WTC11 (cell line): ENCODE measurements around the gene RAP2A. TPM values are rescaled to one million over a fixed set of nuclear protein-coding genes. Genes with fewer than 3 reads are reported as not detected.

Experiments
- ATAC-seq: fragments of 200-7000 bp; cut with Tn5 transposase; 2 replicates; pipeline ENCODE4 v1.10.0; 2021; ENCODE audit warnings: mild to moderate bottlenecking, moderate library complexity
- CTCF ChIA-PET: fragments of 300-600 bp; sonication (Branson Sonifier 250); formaldehyde crosslinking; loops from one replicate; lab custom pipeline; 2021; ENCODE audit warnings: antibody characterized with exemption; lab: Charles Lee
- POLR2A ChIA-PET: fragments of 350-600 bp; sonication (Branson Sonifier 250); formaldehyde crosslinking; loops from one replicate; lab custom pipeline; 2021; ENCODE audit warnings: antibody characterized with exemption; lab: Charles Lee
- DNase-seq: peaks from one replicate; pipeline ENCODE4 v3.0.0; 2021; ENCODE audit warnings: low spot score
- H3K27ac Mint-ChIP-seq: 2 replicates; pipeline ENCODE4 v1.8.0; 2021; ENCODE audit warnings: mixed read lengths
- H3K27me3 Mint-ChIP-seq: 2 replicates; pipeline ENCODE4 v1.8.0; 2021; ENCODE audit warnings: low read depth, mild to moderate bottlenecking, moderate library complexity, mixed read lengths
- H3K36me3 Mint-ChIP-seq: 2 replicates; pipeline ENCODE4 v1.8.0; 2021; ENCODE audit warnings: mixed read lengths
- H3K4me1 Mint-ChIP-seq: 2 replicates; pipeline ENCODE4 v1.8.0; 2022; ENCODE audit warnings: mixed read lengths
- H3K4me3 Mint-ChIP-seq: 2 replicates; pipeline ENCODE4 v1.8.0; 2021; ENCODE audit warnings: mild to moderate bottlenecking, moderate library complexity, mixed read lengths
- H3K9me3 Mint-ChIP-seq: 2 replicates; pipeline ENCODE4 v1.8.0; 2021; ENCODE audit warnings: mixed read lengths
- CREB1 ChIP-seq: sonication (generic); formaldehyde crosslinking; IDR thresholded peaks from 2 replicates; pipeline ENCODE4 v1.8.0; 2023; ENCODE audit warnings: mild to moderate bottlenecking, missing genetic modification reagents
- E2F4 ChIP-seq: sonication (generic); formaldehyde crosslinking; IDR thresholded peaks from 2 replicates; pipeline ENCODE4 v1.8.1; 2022; ENCODE audit warnings: low read depth, mild to moderate bottlenecking, moderate library complexity, missing genetic modification reagents, borderline replicate concordance
- ESRRA ChIP-seq: sonication (generic); formaldehyde crosslinking; IDR thresholded peaks from 2 replicates; pipeline ENCODE4 v1.8.1; 2022; ENCODE audit warnings: mild to moderate bottlenecking, missing genetic modification reagents, borderline replicate concordance
- NR2C2 ChIP-seq: sonication (generic); formaldehyde crosslinking; IDR thresholded peaks from 2 replicates; pipeline ENCODE4 v1.8.0; 2022; ENCODE audit warnings: mild to moderate bottlenecking, missing genetic modification reagents
- NR3C1 ChIP-seq: sonication (generic); formaldehyde crosslinking; conservative IDR thresholded peaks from 2 replicates; pipeline ENCODE4 v1.8.1; 2023; ENCODE audit warnings: low read depth, mild to moderate bottlenecking, missing genetic modification reagents
- OVOL2 ChIP-seq: fragments of 250-450 bp; sonication (Bioruptor Pico); IDR thresholded peaks from 2 replicates; pipeline ENCODE4 v1.9.0; 2021; ENCODE audit warnings: mild to moderate bottlenecking, borderline replicate concordance
- PREB ChIP-seq: sonication (generic); formaldehyde crosslinking; IDR thresholded peaks from 2 replicates; pipeline ENCODE4 v1.8.1; 2022; ENCODE audit warnings: mild to moderate bottlenecking, missing genetic modification reagents, moderate library complexity, borderline replicate concordance
- SOX15 ChIP-seq: fragments of 250-450 bp; sonication (Bioruptor Pico); IDR thresholded peaks from 2 replicates; pipeline ENCODE4 v1.9.0; 2021; ENCODE audit warnings: mild to moderate bottlenecking
- STAT6 ChIP-seq: sonication (generic); formaldehyde crosslinking; conservative IDR thresholded peaks from 2 replicates; pipeline ENCODE4 v1.8.1; 2023; ENCODE audit warnings: mild to moderate bottlenecking, low read depth, missing genetic modification reagents, moderate library complexity
- TEAD1 ChIP-seq: sonication (generic); formaldehyde crosslinking; IDR thresholded peaks from 2 replicates; pipeline ENCODE4 v1.8.0; 2022; ENCODE audit warnings: mild to moderate bottlenecking, missing genetic modification reagents
- ZBTB21 ChIP-seq: sonication (generic); formaldehyde crosslinking; IDR thresholded peaks from 2 replicates; pipeline ENCODE4 v1.8.1; 2023; ENCODE audit warnings: mild to moderate bottlenecking, missing genetic modification reagents, borderline replicate concordance
- ZMAT4 ChIP-seq: fragments of 250-450 bp; sonication (Bioruptor Pico); IDR thresholded peaks from 2 replicates; pipeline ENCODE4 v1.9.0; 2021; ENCODE audit warnings: mild to moderate bottlenecking
- ZNF138 ChIP-seq: sonication (generic); formaldehyde crosslinking; conservative IDR thresholded peaks from 2 replicates; pipeline ENCODE4 v1.8.1; 2022; ENCODE audit warnings: mild to moderate bottlenecking, moderate library complexity, missing genetic modification reagents
- ZNF219 ChIP-seq: sonication (generic); formaldehyde crosslinking; IDR thresholded peaks from 2 replicates; pipeline ENCODE4 v1.8.0; 2023; ENCODE audit warnings: missing genetic modification reagents, mild to moderate bottlenecking, borderline replicate concordance
- ZNF396 ChIP-seq: fragments of 250-450 bp; sonication (Bioruptor Pico); IDR thresholded peaks from 2 replicates; pipeline ENCODE4 v1.8.0; 2021; ENCODE audit warnings: mild to moderate bottlenecking, moderate library complexity, borderline replicate concordance
- total RNA-seq: library from RNA; stranded (reverse); gene quantifications from 3 replicates; pipeline ENCODE4 v1.2.3, GENCODE V29; 2021
- TF ChIP-seq, protein P1 (sequence below): fragments of 250-450 bp; sonication (Bioruptor Pico); IDR thresholded peaks from 2 replicates; pipeline ENCODE4 v1.9.0; 2021; ENCODE audit warnings: mild to moderate bottlenecking
- TF ChIP-seq, protein P2 (sequence below): sonication (generic); formaldehyde crosslinking; IDR thresholded peaks from 2 replicates; pipeline ENCODE4 v1.8.0; 2022; ENCODE audit warnings: mild to moderate bottlenecking, missing genetic modification reagents

Gene RAP2A
- total RNA-seq, 1 experiment from 2014 or later, result 39.0 TPM

- Mint-ChIP-seq H3K27me3 (no peaks in the 10 kb centered on the region), H3K27ac (no peak overlapping the region), H3K9me3 (peaks cover 3% of the 10 kb centered on the region; the same call in 1 of the 2 replicates), H3K4me1 (peaks cover 10% of the 10 kb centered on the region), H3K36me3 (no peaks in the 10 kb centered on the region), H3K4me3 (no peak overlapping the region)
- ATAC-seq (no peak), DNase-seq (no peak)
- CTCF ChIA-PET, result no interaction called here
- POLR2A ChIA-PET, result interaction anchor here (1.1 kb wide), 1 partner anchor 11 kb away, joined by 3 read pairs; no protein-coding TSS in a partner anchor
- TF ChIP-seq ZNF396 (CRISPR knock-in tag) (no peak), SOX15 (no peak), ZBTB21 (CRISPR knock-in tag) (no peak)
Observed at GRCh38 chr13:97422118-97423054, 11.6 kb upstream of the RAP2A start.

DNA sequence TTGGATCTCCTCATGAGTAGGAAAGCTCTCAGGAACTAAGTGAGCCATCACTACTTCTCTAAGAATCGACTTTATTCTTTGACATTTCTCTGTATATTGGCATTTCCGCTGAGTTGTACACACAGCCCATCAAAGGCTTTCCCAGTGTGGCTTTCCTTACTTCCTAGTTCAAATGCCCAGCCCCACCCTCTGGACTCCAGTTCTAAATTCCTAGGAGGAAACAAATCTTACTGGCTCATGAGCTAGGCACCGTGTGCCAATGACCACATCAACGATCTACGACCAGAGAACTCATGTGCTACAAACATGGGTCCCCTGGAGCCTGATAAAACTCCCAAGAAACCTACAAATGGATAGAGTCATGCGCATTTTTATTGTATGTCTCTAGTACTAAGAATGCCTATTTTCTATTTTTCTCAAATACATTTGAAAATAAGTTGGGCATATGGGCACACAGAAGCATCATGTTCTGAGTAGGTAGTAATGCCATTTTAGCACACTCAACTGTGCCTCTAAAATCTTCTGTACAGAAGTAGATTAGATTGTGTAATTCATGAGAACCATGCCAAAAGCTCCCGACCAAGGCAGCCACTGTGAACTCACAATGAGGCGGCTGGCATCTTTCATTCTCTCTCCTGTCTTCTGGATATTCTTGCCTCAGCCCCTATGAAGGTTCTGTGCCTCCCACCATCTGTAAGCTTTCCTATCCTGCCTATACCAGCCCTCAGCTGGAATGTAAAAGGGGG, 10.5 kb upstream of the RAP2A start:
- H3K4me3 Mint-ChIP-seq, result no peak overlapping the region
- ChIA-PET CTCF (no interaction called here), POLR2A (interaction anchor here (1.1 kb wide), 1 partner anchor 10 kb away, joined by 3 read pairs; no protein-coding TSS in a partner anchor)
- no peak overlapping the region for H3K27ac Mint-ChIP-seq
- peaks cover 3% of the 10 kb centered on the region; the same call in 1 of the 2 replicates for H3K9me3 Mint-ChIP-seq
- DNase-seq (no peak), ATAC-seq (no peak)
- H3K27me3 Mint-ChIP-seq, result no peaks in the 10 kb centered on the region
- no peaks in the 10 kb centered on the region for H3K36me3 Mint-ChIP-seq
- no peak for TF ChIP-seq ZMAT4 (CRISPR knock-in tag)
- TF ChIP-seq, protein P1, sequence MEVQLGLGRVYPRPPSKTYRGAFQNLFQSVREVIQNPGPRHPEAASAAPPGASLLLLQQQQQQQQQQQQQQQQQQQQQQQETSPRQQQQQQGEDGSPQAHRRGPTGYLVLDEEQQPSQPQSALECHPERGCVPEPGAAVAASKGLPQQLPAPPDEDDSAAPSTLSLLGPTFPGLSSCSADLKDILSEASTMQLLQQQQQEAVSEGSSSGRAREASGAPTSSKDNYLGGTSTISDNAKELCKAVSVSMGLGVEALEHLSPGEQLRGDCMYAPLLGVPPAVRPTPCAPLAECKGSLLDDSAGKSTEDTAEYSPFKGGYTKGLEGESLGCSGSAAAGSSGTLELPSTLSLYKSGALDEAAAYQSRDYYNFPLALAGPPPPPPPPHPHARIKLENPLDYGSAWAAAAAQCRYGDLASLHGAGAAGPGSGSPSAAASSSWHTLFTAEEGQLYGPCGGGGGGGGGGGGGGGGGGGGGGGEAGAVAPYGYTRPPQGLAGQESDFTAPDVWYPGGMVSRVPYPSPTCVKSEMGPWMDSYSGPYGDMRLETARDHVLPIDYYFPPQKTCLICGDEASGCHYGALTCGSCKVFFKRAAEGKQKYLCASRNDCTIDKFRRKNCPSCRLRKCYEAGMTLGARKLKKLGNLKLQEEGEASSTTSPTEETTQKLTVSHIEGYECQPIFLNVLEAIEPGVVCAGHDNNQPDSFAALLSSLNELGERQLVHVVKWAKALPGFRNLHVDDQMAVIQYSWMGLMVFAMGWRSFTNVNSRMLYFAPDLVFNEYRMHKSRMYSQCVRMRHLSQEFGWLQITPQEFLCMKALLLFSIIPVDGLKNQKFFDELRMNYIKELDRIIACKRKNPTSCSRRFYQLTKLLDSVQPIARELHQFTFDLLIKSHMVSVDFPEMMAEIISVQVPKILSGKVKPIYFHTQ (CRISPR knock-in tag), result no peak
- TF ChIP-seq CREB1 (CRISPR knock-in tag), result no peak
- no peak for TF ChIP-seq OVOL2
- no peak for TF ChIP-seq NR2C2 (CRISPR knock-in tag)
- TF ChIP-seq TEAD1 (CRISPR knock-in tag), result no peak
- TF ChIP-seq, protein P2, sequence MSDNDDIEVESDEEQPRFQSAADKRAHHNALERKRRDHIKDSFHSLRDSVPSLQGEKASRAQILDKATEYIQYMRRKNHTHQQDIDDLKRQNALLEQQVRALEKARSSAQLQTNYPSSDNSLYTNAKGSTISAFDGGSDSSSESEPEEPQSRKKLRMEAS (CRISPR knock-in tag), result no peak
- no peak for TF ChIP-seq ESRRA (CRISPR knock-in tag)
- no peak for TF ChIP-seq PREB (CRISPR knock-in tag)
- TF ChIP-seq E2F4 (CRISPR knock-in tag), result no peak
- TF ChIP-seq ZNF219 (CRISPR knock-in tag), result no peak
- TF ChIP-seq ZNF138 (CRISPR knock-in tag), result no peak
- no peak for TF ChIP-seq NR3C1 (CRISPR knock-in tag)
- TF ChIP-seq STAT6, result no peak
- peaks cover 2% of the 10 kb centered on the region for H3K4me1 Mint-ChIP-seq
